IMR-90 (cell line): ENCODE results near the gene ZBED1. TPM values are rescaled to one million over a fixed set of nuclear protein-coding genes. Genes with fewer than 3 reads are reported as not detected.

ENCODE experiments used
- ATAC-seq: fragments of 200-7000 bp; cut with Tn5 transposase; 2 replicates; pipeline ENCODE4 v1.9.1; 2020; ENCODE audit warnings: low read depth, mild to moderate bottlenecking, moderate library complexity
- BruUV-seq: library from RNA; stranded (reverse); fragments of 400-500 nt; replicated peaks from 2 replicates; lab custom pipeline; 2021; lab: Mats Ljungman, UMichigan
- CTCF ChIA-PET: fragments of 300-600 bp; formaldehyde crosslinking; extraction: SDS; loops from one replicate; lab custom pipeline; 2021; ENCODE audit warnings: antibody characterized with exemption; lab: Yijun Ruan, JAX
- POLR2A ChIA-PET: fragments of 300-600 bp; sonication (Branson Sonifier 250); formaldehyde crosslinking; loops from one replicate; lab custom pipeline; 2022; ENCODE audit warnings: antibody characterized with exemption; ENCODE audit not compliant: unreplicated experiment; lab: Charles Lee
- DNase-seq: peaks from one replicate; pipeline ENCODE4 v3.0.0; 2013
- H2AFZ ChIP-seq: replicated peaks from 2 replicates; pipeline ENCODE3; 2013; ENCODE audit warnings: low read length, mild to moderate bottlenecking; ENCODE audit not compliant: poor library complexity
- H2AK5ac ChIP-seq: 2 replicates; pipeline ENCODE4 v1.6.1; 2013; ENCODE audit warnings: low read depth, low read length, inconsistent platforms
- H2AK9ac ChIP-seq: replicated peaks from 2 replicates; pipeline ENCODE3; 2013; ENCODE audit warnings: mild to moderate bottlenecking, low read depth, low read length, moderate library complexity; ENCODE audit not compliant: poor library complexity
- H2BK120ac ChIP-seq: 2 replicates; pipeline ENCODE4 v1.6.1; 2013; ENCODE audit warnings: low read depth, low read length, inconsistent platforms
- H2BK15ac ChIP-seq: 3 replicates; pipeline ENCODE4 v1.6.1; 2013; ENCODE audit warnings: low read depth, low read length, inconsistent platforms
- H2BK20ac ChIP-seq: 2 replicates; pipeline ENCODE4 v1.6.1; 2013; ENCODE audit warnings: low read depth, mild to moderate bottlenecking, inconsistent platforms, low read length, moderate library complexity
- H2BK5ac ChIP-seq: 2 replicates; pipeline ENCODE4 v1.6.1; 2013; ENCODE audit warnings: mild to moderate bottlenecking, low read depth, low read length, inconsistent platforms; ENCODE audit not compliant: poor library complexity, severe bottlenecking
- H3K14ac ChIP-seq: replicated peaks from 2 replicates; pipeline ENCODE4 v1.6.1; 2013; ENCODE audit warnings: low read depth, low read length, inconsistent platforms
- H3K18ac ChIP-seq: 2 replicates; pipeline ENCODE4 v1.6.1; 2013; ENCODE audit warnings: low read depth, low read length, control low read depth
- H3K23ac ChIP-seq: 2 replicates; pipeline ENCODE4 v1.6.1; 2013; ENCODE audit warnings: low read depth, low read length, inconsistent platforms
- H3K27ac ChIP-seq: 2 replicates; pipeline ENCODE4 v1.5.1; 2013; ENCODE audit warnings: mild to moderate bottlenecking, control low read depth, low read length; ENCODE audit not compliant: insufficient read depth
- H3K27me3 ChIP-seq: 2 replicates; pipeline ENCODE4 v1.6.1; 2013; ENCODE audit warnings: low read length; ENCODE audit not compliant: control insufficient read depth, insufficient read depth
- H3K36me3 ChIP-seq: 2 replicates; pipeline ENCODE4 v1.6.1; 2013; ENCODE audit warnings: low read length, mixed read lengths; ENCODE audit not compliant: control insufficient read depth, insufficient read depth
- H3K4ac ChIP-seq: 2 replicates; pipeline ENCODE4 v1.6.1; 2013; ENCODE audit warnings: low read depth, low read length, inconsistent platforms
- H3K4me1 ChIP-seq: 2 replicates; pipeline ENCODE4 v1.6.1; 2013; ENCODE audit warnings: low read length, mixed read lengths; ENCODE audit not compliant: control insufficient read depth, insufficient read depth
- H3K4me2 ChIP-seq: 2 replicates; pipeline ENCODE4 v1.6.1; 2013; ENCODE audit warnings: low read depth, mild to moderate bottlenecking, control low read depth, low read length, moderate library complexity
- H3K4me3 ChIP-seq: 2 replicates; pipeline ENCODE4 v1.5.1; 2013; ENCODE audit warnings: low read depth, mild to moderate bottlenecking, control low read depth, low read length, moderate library complexity; ENCODE audit not compliant: insufficient read depth
- H3K56ac ChIP-seq: 2 replicates; pipeline ENCODE4 v1.6.1; 2013; ENCODE audit warnings: low read length, inconsistent platforms; ENCODE audit not compliant: insufficient read depth; ENCODE audit errors: extremely low read depth
- H3K79me1 ChIP-seq, 2 experiments: 2 replicates each; pipeline ENCODE4 v1.6.1; 2013; ENCODE audit warnings: low read length in 2 of 2, inconsistent platforms in 1 of 2, low read depth in 1 of 2
- H3K9ac ChIP-seq: 2 replicates; pipeline ENCODE4 v1.6.1; 2013; ENCODE audit warnings: low read depth, low read length, control low read depth
- H3K9me1 ChIP-seq: 2 replicates; pipeline ENCODE4 v1.6.1; 2013; ENCODE audit warnings: low read length, inconsistent platforms; ENCODE audit not compliant: insufficient read depth
- H3K9me3 ChIP-seq: 2 replicates; pipeline ENCODE4 v1.6.1; 2013; ENCODE audit warnings: low read length; ENCODE audit not compliant: control insufficient read depth, insufficient read depth
- H4K20me1 ChIP-seq: 2 replicates; pipeline ENCODE4 v1.6.1; 2013; ENCODE audit warnings: low read length, inconsistent platforms; ENCODE audit not compliant: insufficient read depth
- H4K5ac ChIP-seq: 2 replicates; pipeline ENCODE4 v1.6.1; 2013; ENCODE audit warnings: mild to moderate bottlenecking, low read depth, low read length, control low read depth
- H4K8ac ChIP-seq, 2 experiments: 2 replicates each; pipeline ENCODE4 v1.6.1; 2013; ENCODE audit warnings: low read depth in 2 of 2, low read length in 2 of 2, control low read depth in 1 of 2, inconsistent platforms in 1 of 2
- H4K91ac ChIP-seq: 2 replicates; pipeline ENCODE4 v1.6.1; 2013; ENCODE audit warnings: low read depth, low read length, inconsistent platforms; ENCODE audit not compliant: insufficient read depth
- CTCF ChIP-seq: conservative IDR thresholded peaks from 2 replicates; pipeline ENCODE4 v1.5.1; 2012; ENCODE audit warnings: mild to moderate bottlenecking, low read depth, low read length, improper control_type of control experiment
- FOS ChIP-seq: fragments of 150-350 bp; IDR thresholded peaks from 2 replicates; pipeline ENCODE4 v1.6.1; 2016; ENCODE audit warnings: low read depth, low read length
- WGBS, 2 experiments: methylation state at CpG; one replicate each; pipeline versions ENCODE4 v1.1.5 to v1.1.7; 2013; ENCODE audit warnings: missing lambda C conversion rate in 2 of 2; ENCODE audit not compliant: insufficient read length in 1 of 2; ENCODE audit errors: extremely low coverage in 2 of 2; 5-methylcytosine and 5-hydroxymethylcytosine counted together
- dilution Hi-C: fragments of 300-500 bp; cut with HindIII; formaldehyde crosslinking; loops from one replicate; pipeline ENCODE4 v1.14.3; 2018; ENCODE audit warnings: low sequenced_read_pairs; ENCODE audit not compliant: unreplicated experiment
- in situ Hi-C: fragments of 300-500 bp; cut with MboI; formaldehyde crosslinking; loops from 3 replicates; pipeline ENCODE4 v1.14.3; 2019; ENCODE audit warnings: low sequenced_read_pairs, inconsistent platforms, mixed read lengths
- intact Hi-C: fragments of 100-400 bp; cut with micrococcal nuclease; formaldehyde crosslinking; loops from 2 replicates; pipeline ENCODE4 v1.10.0; 2022
- polyA plus RNA-seq, 3 experiments: library from polyadenylated mRNA; depleted of rRNA; stranded (reverse); fragments of >200 nt; gene quantifications; 2 replicates each; pipeline ENCODE4 v1.2.3, GENCODE V29; 2012; ENCODE audit warnings: low replicate concordance in 1 of 3
- total RNA-seq: library from RNA; depleted of rRNA; stranded (reverse); fragments of >200 nt; gene quantifications from 2 replicates; pipeline ENCODE4 v1.2.3, GENCODE V29; 2012

ZBED1 gene
- total and polyA plus RNA-seq, 2 of the 4 experiments (the other 2 are of a cell fraction), result 13.1 to 21.5 TPM

- Histone ChIP-seq H4K5ac (no peak overlapping the region), H2BK5ac (no peak overlapping the region), H3K56ac (no peak overlapping the region), H3K9ac (no peak overlapping the region), H3K18ac (no peak overlapping the region), H3K14ac (no peak overlapping the region), H4K91ac (no peak overlapping the region), H3K4ac (no peak overlapping the region), H3K27me3 (no peaks in the 10 kb centered on the region), H2BK120ac (no peak overlapping the region), H3K9me3 (no peaks in the 10 kb centered on the region; the same call in 1 of the 2 replicates), H3K27ac (no peak overlapping the region), H3K4me1 (no peaks in the 10 kb centered on the region), H3K9me1 (no peaks in the 10 kb centered on the region), H3K36me3 (no peaks in the 10 kb centered on the region), H2AFZ (no peak overlapping the region), H3K79me1 (no peaks in the 10 kb centered on the region), H2AK9ac (no peak overlapping the region), H2AK5ac (no peak overlapping the region), H4K20me1 (no peaks in the 10 kb centered on the region), H3K4me3 (no peak overlapping the region), H4K8ac (no peak overlapping the region), H3K23ac (no peak overlapping the region), H3K4me2 (no peak overlapping the region; the same call in 1 of the 2 replicates), H2BK15ac (no peak overlapping the region), H2BK20ac (no peak overlapping the region)
- WGBS, 2 experiments, result 16% methylated on average over 5 of the region's 15 CpGs; no CpG with 5 or more reads in 1 of the 2 experiments
- ATAC-seq (no peak), DNase-seq (no peak)
- TF ChIP-seq CTCF (no peak), FOS (no peak)
- POLR2A ChIA-PET, result no interaction called here
- in situ Hi-C loops, result no loop called here
- BruUV-seq, result no TSS peak
- CTCF ChIA-PET, result no interaction called here
- dilution Hi-C loops, result no loop called here
- intact Hi-C loops, result no loop called here
Observed at GRCh38 chrX:2521092-2521926, 20.5 kb upstream of the ZBED1 start.
